HepG2 (cell line): ENCODE data around the gene DYSF. TPM values are rescaled to one million over a fixed set of nuclear protein-coding genes. Genes with fewer than 3 reads are reported as not detected.

Experiments used
- ATAC-seq: fragments of 200-7000 bp; cut with Tn5 transposase; 3 replicates; pipeline ENCODE4 v1.9.1; 2020; ENCODE audit warnings: mild to moderate bottlenecking, moderate library complexity
- BruUV-seq: library from RNA; stranded (reverse); fragments of 400-500 nt; replicated peaks from 2 replicates; lab custom pipeline; 2021; lab: Mats Ljungman, UMichigan
- CTCF ChIA-PET: fragments of 300-600 bp; formaldehyde crosslinking; extraction: SDS; loops from one replicate; lab custom pipeline; 2021; ENCODE audit warnings: low total read pairs, inconsistent platforms, low intra/inter-chr PET ratio; lab: Yijun Ruan, JAX
- POLR2A ChIA-PET: fragments of 350-600 bp; sonication (Branson Sonifier 250); formaldehyde crosslinking; loops from one replicate; lab custom pipeline; 2020; ENCODE audit warnings: antibody characterized with exemption, inconsistent platforms; lab: Yijun Ruan, JAX
- DNase-seq: peaks from one replicate; pipeline ENCODE4 v3.0.0-alpha.2; 2015; ENCODE audit warnings: low spot score
- FAIRE-seq: peaks from 3 replicates; lab custom pipeline; 2011; peaks lifted over from hg19 to GRCh38; lab: Jason Lieb, UNC
- H2AFZ ChIP-seq: one replicate; pipeline ENCODE4 v1.6.1; 2011; ENCODE audit warnings: low read length, inconsistent platforms
- H3K27ac ChIP-seq: fragments of 300-600 bp; 3 replicates; pipeline ENCODE4 v1.8.0; 2011; ENCODE audit warnings: mixed run types, mild to moderate bottlenecking, mixed read lengths, low read length, inconsistent platforms; ENCODE audit not compliant: insufficient read depth; ENCODE audit errors: extremely low read length
- H3K27me3 ChIP-seq, 2 experiments: fragments of 200-600 bp in 1 of 2; 2 replicates in 1 of 2; 3 replicates in 1 of 2; pipeline versions ENCODE4 v1.6.0 to v1.8.0; 2011; ENCODE audit warnings: low read length in 2 of 2, mild to moderate bottlenecking in 2 of 2, moderate library complexity in 2 of 2, inconsistent platforms in 1 of 2; ENCODE audit not compliant: insufficient read depth in 2 of 2, control insufficient read depth in 1 of 2
- H3K36me3 ChIP-seq, 2 experiments: fragments of 200-600 bp in 1 of 2; replicated peaks in 1 of 2; 2 replicates in 1 of 2; 3 replicates in 1 of 2; pipeline versions ENCODE4 v1.5.1 to v1.8.0; 2011; ENCODE audit warnings: low read length in 2 of 2, inconsistent platforms in 1 of 2; ENCODE audit not compliant: insufficient read depth in 2 of 2, control insufficient read depth in 1 of 2
- H3K4me1 ChIP-seq: 2 replicates; pipeline ENCODE4 v1.5.1; 2012; ENCODE audit warnings: low read length, inconsistent platforms; ENCODE audit not compliant: insufficient read depth
- H3K4me2 ChIP-seq: 2 replicates; pipeline ENCODE4 v1.6.0; 2011; ENCODE audit warnings: low read depth, low read length, inconsistent platforms
- H3K4me3 ChIP-seq, 3 experiments: fragments of 200-600 bp in 1 of 3; sonication (generic), shearing (Covaris generic) in 1 of 3; replicated peaks in 1 of 3; 2 replicates each; pipeline ENCODE4 v1.5.1; 2011 to 2016; ENCODE audit warnings: low read length in 3 of 3, inconsistent platforms in 2 of 3, low read depth in 2 of 3, mild to moderate bottlenecking in 2 of 3, control low read depth in 1 of 3, mixed read lengths in 1 of 3; ENCODE audit not compliant: insufficient read depth in 1 of 3
- H3K79me2 ChIP-seq: one replicate; pipeline ENCODE4 v1.6.1; 2011; ENCODE audit warnings: low read length, inconsistent platforms; ENCODE audit not compliant: insufficient read depth
- H3K9ac ChIP-seq: 2 replicates; pipeline ENCODE4 v1.6.0; 2011; ENCODE audit warnings: mild to moderate bottlenecking, low read depth, low read length, inconsistent platforms; ENCODE audit not compliant: insufficient read depth
- H3K9me3 ChIP-seq: 2 replicates; pipeline ENCODE4 v1.5.1; 2012; ENCODE audit warnings: mild to moderate bottlenecking, low read length
- H4K20me1 ChIP-seq: 2 replicates; pipeline ENCODE4 v1.6.0; 2011; ENCODE audit warnings: inconsistent platforms, mild to moderate bottlenecking, low read length, moderate library complexity; ENCODE audit not compliant: insufficient read depth
- ATRX ChIP-seq: sonication (generic); formaldehyde crosslinking; IDR thresholded peaks from 2 replicates; pipeline ENCODE4 v1.4.0; 2020; ENCODE audit warnings: missing genetic modification reagents, borderline replicate concordance
- GATA4 ChIP-seq: sonication (generic); IDR thresholded peaks from 2 replicates; pipeline ENCODE4 v1.6.1; 2016; ENCODE audit warnings: antibody characterized with exemption, low read depth, borderline replicate concordance
- REXO4 ChIP-seq: sonication (generic); formaldehyde crosslinking; IDR thresholded peaks from 2 replicates; pipeline ENCODE4 v1.8.0; 2022; ENCODE audit warnings: missing genetic modification reagents, mild to moderate bottlenecking, borderline replicate concordance
- TP53 ChIP-seq: sonication (generic); formaldehyde crosslinking; conservative IDR thresholded peaks from 2 replicates; pipeline ENCODE4 v1.4.0; 2020; ENCODE audit warnings: missing genetic modification reagents
- ZBTB1 ChIP-seq: sonication (generic); formaldehyde crosslinking; IDR thresholded peaks from 2 replicates; pipeline ENCODE4 v1.4.0; 2020; ENCODE audit warnings: missing genetic modification reagents, borderline replicate concordance
- ZFP82 ChIP-seq: sonication (generic); formaldehyde crosslinking; IDR thresholded peaks from 2 replicates; pipeline ENCODE4 v1.5.1; 2020; ENCODE audit warnings: mild to moderate bottlenecking, missing genetic modification reagents, borderline replicate concordance
- ZNF124 ChIP-seq: sonication (generic); formaldehyde crosslinking; IDR thresholded peaks from 2 replicates; pipeline ENCODE4 v1.4.0; 2020; ENCODE audit warnings: missing genetic modification reagents
- ZNF652 ChIP-seq: IDR thresholded peaks from 2 replicates; pipeline ENCODE4 v1.6.1; 2016; ENCODE audit warnings: low read depth, borderline replicate concordance
- WGBS: methylation state at CpG from one replicate; pipeline ENCODE4 v1.1.6; 2017; ENCODE audit warnings: low lambda C conversion rate; 5-methylcytosine and 5-hydroxymethylcytosine counted together
- in situ Hi-C: cut with HindIII; loops from 2 replicates; pipeline ENCODE4 v1.10.0; 2017; ENCODE audit warnings: low pct_unique_long_range_greater_than_20kb; ENCODE audit not compliant: extremely low pct_ligation_motif_present
- intact Hi-C: fragments of 100-400 bp; cut with micrococcal nuclease; formaldehyde crosslinking; loops from one replicate; pipeline ENCODE4 v1.10.0; 2022; ENCODE audit not compliant: unreplicated experiment
- polyA plus RNA-seq, 8 experiments: library from polyadenylated mRNA; depleted of rRNA in 3 of 8; stranded (reverse) in 7 of 8; unstranded in 1 of 8; fragments of >200 nt; fragmentation: Illumina TruSeq in 4 of 8; extraction: Trizol in 4 of 8; gene quantifications; 2 replicates each; pipeline versions ENCODE4 v1.2.1 to v1.2.3, GENCODE V29; 2011 to 2016; ENCODE audit warnings: low read depth in 4 of 8, missing spikeins in 1 of 8, mixed read lengths in 1 of 8; ENCODE audit not compliant: insufficient read depth in 1 of 8
- total RNA-seq, 5 experiments: library from RNA; depleted of rRNA; stranded (reverse); fragments of >200 nt; fragmentation: Illumina TruSeq; extraction: Trizol; gene quantifications; 2 replicates each; pipeline ENCODE4 v1.2.3, GENCODE V29; 2016; ENCODE audit warnings: low read depth in 1 of 5
- TF ChIP-seq, protein P1 (sequence below): sonication (generic); formaldehyde crosslinking; IDR thresholded peaks from 2 replicates; pipeline ENCODE4 v1.8.0; 2022; ENCODE audit warnings: missing genetic modification reagents, mild to moderate bottlenecking, moderate library complexity, borderline replicate concordance
- TF ChIP-seq, protein P2 (sequence below): sonication (generic); formaldehyde crosslinking; IDR thresholded peaks from 2 replicates; pipeline ENCODE4 v1.8.1; 2022; ENCODE audit warnings: low read depth, mild to moderate bottlenecking, missing genetic modification reagents
- TF ChIP-seq, protein P3 (sequence below): sonication (generic); formaldehyde crosslinking; IDR thresholded peaks from 2 replicates; pipeline ENCODE4 v1.4.0; 2020; ENCODE audit warnings: missing genetic modification reagents
- TF ChIP-seq, protein P4 (sequence below): sonication (generic); formaldehyde crosslinking; IDR thresholded peaks from 2 replicates; pipeline ENCODE4 v1.5.1; 2020; ENCODE audit warnings: missing genetic modification reagents, mild to moderate bottlenecking, borderline replicate concordance
- TF ChIP-seq, protein P5 (sequence below): sonication (generic); formaldehyde crosslinking; IDR thresholded peaks from 2 replicates; pipeline ENCODE4 v1.4.0; 2020; ENCODE audit warnings: missing genetic modification reagents

Gene DYSF
- total and polyA plus RNA-seq, 2 of the 13 experiments (the other 11 are each of a cell fraction or from before 2014, with no cell fraction given), result 0.15 to 2.4 TPM

DNA sequence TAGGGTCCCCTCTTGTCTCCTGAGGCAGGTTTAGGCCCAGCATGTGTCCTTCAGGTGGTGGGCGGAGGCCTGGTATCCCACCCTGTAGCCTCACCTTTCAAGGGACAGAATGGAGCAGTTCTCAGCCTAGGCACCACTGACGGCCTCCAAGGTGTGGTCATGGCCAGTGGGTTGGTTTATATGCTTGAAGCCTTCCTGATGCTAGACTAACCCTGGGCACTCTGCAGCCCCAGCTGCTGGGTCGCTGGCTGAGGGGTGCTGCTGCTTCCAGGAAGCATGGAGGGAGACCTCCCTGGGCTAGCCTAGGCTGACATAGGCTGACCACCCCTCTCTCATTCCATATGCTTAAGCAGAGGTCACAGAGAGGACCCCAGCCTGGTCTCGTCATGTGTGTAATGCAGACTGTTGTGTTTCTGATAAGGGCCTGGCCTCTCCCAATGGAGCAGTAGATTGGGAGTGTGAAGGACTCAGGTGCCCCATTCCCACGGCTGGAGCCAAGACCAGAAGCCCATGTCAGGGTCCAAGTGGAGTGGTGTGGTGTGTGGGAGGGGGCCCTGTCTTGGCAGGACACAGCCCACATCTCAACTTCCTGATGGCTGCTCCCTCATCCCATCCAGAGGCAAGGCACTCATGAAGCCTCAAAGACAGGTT is 206.6 kb downstream of the DYSF start:
- Histone ChIP-seq H3K27ac (no peak overlapping the region), H3K4me3 (no peak overlapping the region), H3K4me2 (no peak overlapping the region), H3K4me1 (no peaks in the 10 kb centered on the region), H4K20me1 (no peaks in the 10 kb centered on the region), H2AFZ (no peak overlapping the region), H3K9me3 (peaks cover 22% of the 10 kb centered on the region), H3K9ac (no peak overlapping the region), H3K36me3 (no peaks in the 10 kb centered on the region), H3K79me2 (no peaks in the 10 kb centered on the region), H3K27me3 (no peaks in the 10 kb centered on the region)
- CTCF ChIA-PET, result no interaction called here
- no TSS peak for BruUV-seq
- POLR2A ChIA-PET, result no interaction called here
- intact Hi-C loops, result loop anchor here (5.0 kb wide), 1 partner anchor 237 kb away; no protein-coding TSS in a partner anchor
- DNase-seq, result no peak
- no peak for ATAC-seq
- in situ Hi-C loops, result no loop called here
- 32% methylated on average over 5 of the region's 5 CpGs for WGBS
- no peak for FAIRE-seq
- TF ChIP-seq ATRX, result no peak
- TF ChIP-seq, protein P1, sequence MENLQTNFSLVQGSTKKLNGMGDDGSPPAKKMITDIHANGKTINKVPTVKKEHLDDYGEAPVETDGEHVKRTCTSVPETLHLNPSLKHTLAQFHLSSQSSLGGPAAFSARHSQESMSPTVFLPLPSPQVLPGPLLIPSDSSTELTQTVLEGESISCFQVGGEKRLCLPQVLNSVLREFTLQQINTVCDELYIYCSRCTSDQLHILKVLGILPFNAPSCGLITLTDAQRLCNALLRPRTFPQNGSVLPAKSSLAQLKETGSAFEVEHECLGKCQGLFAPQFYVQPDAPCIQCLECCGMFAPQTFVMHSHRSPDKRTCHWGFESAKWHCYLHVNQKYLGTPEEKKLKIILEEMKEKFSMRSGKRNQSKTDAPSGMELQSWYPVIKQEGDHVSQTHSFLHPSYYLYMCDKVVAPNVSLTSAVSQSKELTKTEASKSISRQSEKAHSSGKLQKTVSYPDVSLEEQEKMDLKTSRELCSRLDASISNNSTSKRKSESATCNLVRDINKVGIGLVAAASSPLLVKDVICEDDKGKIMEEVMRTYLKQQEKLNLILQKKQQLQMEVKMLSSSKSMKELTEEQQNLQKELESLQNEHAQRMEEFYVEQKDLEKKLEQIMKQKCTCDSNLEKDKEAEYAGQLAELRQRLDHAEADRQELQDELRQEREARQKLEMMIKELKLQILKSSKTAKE (CRISPR knock-in tag), result no peak
- no peak for TF ChIP-seq ZNF124
- TF ChIP-seq, protein P2, sequence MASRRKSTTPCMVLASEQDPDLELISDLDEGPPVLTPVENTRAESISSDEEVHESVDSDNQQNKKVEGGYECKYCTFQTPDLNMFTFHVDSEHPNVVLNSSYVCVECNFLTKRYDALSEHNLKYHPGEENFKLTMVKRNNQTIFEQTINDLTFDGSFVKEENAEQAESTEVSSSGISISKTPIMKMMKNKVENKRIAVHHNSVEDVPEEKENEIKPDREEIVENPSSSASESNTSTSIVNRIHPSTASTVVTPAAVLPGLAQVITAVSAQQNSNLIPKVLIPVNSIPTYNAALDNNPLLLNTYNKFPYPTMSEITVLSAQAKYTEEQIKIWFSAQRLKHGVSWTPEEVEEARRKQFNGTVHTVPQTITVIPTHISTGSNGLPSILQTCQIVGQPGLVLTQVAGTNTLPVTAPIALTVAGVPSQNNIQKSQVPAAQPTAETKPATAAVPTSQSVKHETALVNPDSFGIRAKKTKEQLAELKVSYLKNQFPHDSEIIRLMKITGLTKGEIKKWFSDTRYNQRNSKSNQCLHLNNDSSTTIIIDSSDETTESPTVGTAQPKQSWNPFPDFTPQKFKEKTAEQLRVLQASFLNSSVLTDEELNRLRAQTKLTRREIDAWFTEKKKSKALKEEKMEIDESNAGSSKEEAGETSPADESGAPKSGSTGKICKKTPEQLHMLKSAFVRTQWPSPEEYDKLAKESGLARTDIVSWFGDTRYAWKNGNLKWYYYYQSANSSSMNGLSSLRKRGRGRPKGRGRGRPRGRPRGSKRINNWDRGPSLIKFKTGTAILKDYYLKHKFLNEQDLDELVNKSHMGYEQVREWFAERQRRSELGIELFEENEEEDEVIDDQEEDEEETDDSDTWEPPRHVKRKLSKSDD, result no peak
- no peak for TF ChIP-seq ZBTB1 (CRISPR knock-in tag)
- TF ChIP-seq, protein P3, sequence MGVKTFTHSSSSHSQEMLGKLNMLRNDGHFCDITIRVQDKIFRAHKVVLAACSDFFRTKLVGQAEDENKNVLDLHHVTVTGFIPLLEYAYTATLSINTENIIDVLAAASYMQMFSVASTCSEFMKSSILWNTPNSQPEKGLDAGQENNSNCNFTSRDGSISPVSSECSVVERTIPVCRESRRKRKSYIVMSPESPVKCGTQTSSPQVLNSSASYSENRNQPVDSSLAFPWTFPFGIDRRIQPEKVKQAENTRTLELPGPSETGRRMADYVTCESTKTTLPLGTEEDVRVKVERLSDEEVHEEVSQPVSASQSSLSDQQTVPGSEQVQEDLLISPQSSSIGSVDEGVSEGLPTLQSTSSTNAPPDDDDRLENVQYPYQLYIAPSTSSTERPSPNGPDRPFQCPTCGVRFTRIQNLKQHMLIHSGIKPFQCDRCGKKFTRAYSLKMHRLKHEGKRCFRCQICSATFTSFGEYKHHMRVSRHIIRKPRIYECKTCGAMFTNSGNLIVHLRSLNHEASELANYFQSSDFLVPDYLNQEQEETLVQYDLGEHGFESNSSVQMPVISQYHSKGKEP (CRISPR knock-in tag), result no peak
- TF ChIP-seq, protein P4, sequence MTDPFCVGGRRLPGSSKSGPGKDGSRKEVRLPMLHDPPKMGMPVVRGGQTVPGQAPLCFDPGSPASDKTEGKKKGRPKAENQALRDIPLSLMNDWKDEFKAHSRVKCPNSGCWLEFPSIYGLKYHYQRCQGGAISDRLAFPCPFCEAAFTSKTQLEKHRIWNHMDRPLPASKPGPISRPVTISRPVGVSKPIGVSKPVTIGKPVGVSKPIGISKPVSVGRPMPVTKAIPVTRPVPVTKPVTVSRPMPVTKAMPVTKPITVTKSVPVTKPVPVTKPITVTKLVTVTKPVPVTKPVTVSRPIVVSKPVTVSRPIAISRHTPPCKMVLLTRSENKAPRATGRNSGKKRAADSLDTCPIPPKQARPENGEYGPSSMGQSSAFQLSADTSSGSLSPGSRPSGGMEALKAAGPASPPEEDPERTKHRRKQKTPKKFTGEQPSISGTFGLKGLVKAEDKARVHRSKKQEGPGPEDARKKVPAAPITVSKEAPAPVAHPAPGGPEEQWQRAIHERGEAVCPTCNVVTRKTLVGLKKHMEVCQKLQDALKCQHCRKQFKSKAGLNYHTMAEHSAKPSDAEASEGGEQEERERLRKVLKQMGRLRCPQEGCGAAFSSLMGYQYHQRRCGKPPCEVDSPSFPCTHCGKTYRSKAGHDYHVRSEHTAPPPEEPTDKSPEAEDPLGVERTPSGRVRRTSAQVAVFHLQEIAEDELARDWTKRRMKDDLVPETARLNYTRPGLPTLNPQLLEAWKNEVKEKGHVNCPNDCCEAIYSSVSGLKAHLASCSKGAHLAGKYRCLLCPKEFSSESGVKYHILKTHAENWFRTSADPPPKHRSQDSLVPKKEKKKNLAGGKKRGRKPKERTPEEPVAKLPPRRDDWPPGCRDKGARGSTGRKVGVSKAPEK (CRISPR knock-in tag), result no peak
- TF ChIP-seq ZNF652, result no peak
- TF ChIP-seq TP53 (CRISPR knock-in tag), result no peak
- TF ChIP-seq, protein P5, sequence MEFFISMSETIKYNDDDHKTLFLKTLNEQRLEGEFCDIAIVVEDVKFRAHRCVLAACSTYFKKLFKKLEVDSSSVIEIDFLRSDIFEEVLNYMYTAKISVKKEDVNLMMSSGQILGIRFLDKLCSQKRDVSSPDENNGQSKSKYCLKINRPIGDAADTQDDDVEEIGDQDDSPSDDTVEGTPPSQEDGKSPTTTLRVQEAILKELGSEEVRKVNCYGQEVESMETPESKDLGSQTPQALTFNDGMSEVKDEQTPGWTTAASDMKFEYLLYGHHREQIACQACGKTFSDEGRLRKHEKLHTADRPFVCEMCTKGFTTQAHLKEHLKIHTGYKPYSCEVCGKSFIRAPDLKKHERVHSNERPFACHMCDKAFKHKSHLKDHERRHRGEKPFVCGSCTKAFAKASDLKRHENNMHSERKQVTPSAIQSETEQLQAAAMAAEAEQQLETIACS (CRISPR knock-in tag), result no peak
- TF ChIP-seq ZFP82 (CRISPR knock-in tag), result no peak
- no peak for TF ChIP-seq GATA4
- no peak for TF ChIP-seq REXO4 (CRISPR knock-in tag)
